HEK293 (cell line): Measurements from ENCODE around the gene CREB5.

ENCODE experiments used
- CTCF ChIA-PET: fragments of 350-600 bp; formaldehyde crosslinking; extraction: SDS; loops from one replicate; lab custom pipeline; 2021; ENCODE audit warnings: antibody characterized with exemption; lab: Yijun Ruan, JAX
- POLR2A ChIA-PET: fragments of 300-600 bp; formaldehyde crosslinking; extraction: SDS; loops from one replicate; lab custom pipeline; 2020; ENCODE audit warnings: antibody characterized with exemption, inconsistent platforms; lab: Yijun Ruan, JAX
- H3K27ac ChIP-seq: fragments of 200-500 bp; sonication (Bioruptor generic); 2 replicates; pipeline ENCODE4 v1.5.1; 2014; ENCODE audit warnings: low read depth, low read length, control low read depth, inconsistent platforms; ENCODE audit errors: extremely low read depth
- H3K36me3 ChIP-seq, 2 experiments: fragments of 200-500 bp in 1 of 2; sonication (Bioruptor generic) in 1 of 2; 1 replicate in 1 of 2; 2 replicates in 1 of 2; pipeline ENCODE4 v1.5.1; 2014 to 2017; ENCODE audit warnings: inconsistent platforms in 2 of 2, low read length in 2 of 2; ENCODE audit not compliant: control insufficient read depth in 2 of 2, insufficient read depth in 1 of 2
- H3K4me1 ChIP-seq: fragments of 200-500 bp; sonication (Bioruptor generic); 2 replicates; pipeline ENCODE4 v1.5.1; 2014; ENCODE audit warnings: mild to moderate bottlenecking, low read length, inconsistent platforms; ENCODE audit not compliant: control insufficient read depth, insufficient read depth
- H3K4me3 ChIP-seq: 2 replicates; pipeline ENCODE4 v1.5.1; 2011; ENCODE audit warnings: low read depth, mild to moderate bottlenecking, control low read depth, low read length, moderate library complexity
- H3K9me3 ChIP-seq: fragments of 200-500 bp; sonication (Bioruptor generic); 2 replicates; pipeline ENCODE4 v1.5.1; 2014; ENCODE audit warnings: low read depth, low read length, inconsistent platforms; ENCODE audit not compliant: control insufficient read depth, insufficient read depth
- ATF2 ChIP-seq: fragments of 450-650 bp; formaldehyde crosslinking; IDR thresholded peaks from 2 replicates; pipeline ENCODE4 v1.5.1; 2016; ENCODE audit warnings: missing biosample characterization, missing genetic modification characterization, low read depth
- BCL11B ChIP-seq: fragments of 450-650 bp; formaldehyde crosslinking; IDR thresholded peaks from 2 replicates; pipeline ENCODE4 v1.5.1; 2016; ENCODE audit warnings: low read depth, missing biosample characterization, missing genetic modification characterization
- HOXA7 ChIP-seq: sonication (generic); formaldehyde crosslinking; IDR thresholded peaks from 2 replicates; pipeline ENCODE4 v1.8.1; 2022; ENCODE audit warnings: missing genetic modification reagents, borderline replicate concordance
- INSM2 ChIP-seq: fragments of 450-650 bp; formaldehyde crosslinking; IDR thresholded peaks from 2 replicates; pipeline ENCODE4 v1.5.1; 2016; ENCODE audit warnings: missing biosample characterization, missing genetic modification characterization
- KLF9 ChIP-seq: fragments of 450-650 bp; formaldehyde crosslinking; IDR thresholded peaks from 2 replicates; pipeline ENCODE4 v1.5.1; 2016; ENCODE audit warnings: missing biosample characterization, missing genetic modification characterization, low read depth
- MZF1 ChIP-seq: fragments of 450-650 bp; formaldehyde crosslinking; IDR thresholded peaks from 2 replicates; pipeline ENCODE4 v1.5.1; 2017; ENCODE audit warnings: missing biosample characterization, missing genetic modification characterization, borderline replicate concordance
- REST ChIP-seq: fragments of 450-650 bp; formaldehyde crosslinking; IDR thresholded peaks from 2 replicates; pipeline ENCODE4 v1.5.1; 2016; ENCODE audit warnings: missing biosample characterization, missing genetic modification characterization
- YY1 ChIP-seq: fragments of 450-650 bp; formaldehyde crosslinking; IDR thresholded peaks from 2 replicates; pipeline ENCODE4 v1.5.1; 2018; ENCODE audit warnings: missing biosample characterization, missing genetic modification characterization
- ZBTB26 ChIP-seq: fragments of 450-650 bp; formaldehyde crosslinking; optimal IDR thresholded peaks from 2 replicates; pipeline ENCODE3; 2016; ENCODE audit warnings: missing biosample characterization, mild to moderate bottlenecking, missing genetic modification characterization
- ZIC2 ChIP-seq: fragments of 450-650 bp; formaldehyde crosslinking; IDR thresholded peaks from 2 replicates; pipeline ENCODE4 v1.5.1; 2016; ENCODE audit warnings: missing biosample characterization, missing genetic modification characterization
- ZNF10 ChIP-seq: fragments of 450-650 bp; formaldehyde crosslinking; IDR thresholded peaks from 2 replicates; pipeline ENCODE4 v1.5.1; 2017; ENCODE audit warnings: missing biosample characterization, missing genetic modification characterization
- ZNF146 ChIP-seq: fragments of 450-650 bp; formaldehyde crosslinking; IDR thresholded peaks from 2 replicates; pipeline ENCODE4 v1.5.1; 2016; ENCODE audit warnings: missing biosample characterization, missing genetic modification characterization
- ZNF175 ChIP-seq: fragments of 450-650 bp; formaldehyde crosslinking; IDR thresholded peaks from 2 replicates; pipeline ENCODE4 v1.5.1; 2016; ENCODE audit warnings: missing biosample characterization, missing genetic modification characterization
- ZNF239 ChIP-seq: fragments of 450-650 bp; formaldehyde crosslinking; IDR thresholded peaks from 2 replicates; pipeline ENCODE4 v1.5.1; 2016; ENCODE audit warnings: missing biosample characterization, missing genetic modification characterization
- ZNF248 ChIP-seq: fragments of 450-650 bp; formaldehyde crosslinking; IDR thresholded peaks from 2 replicates; pipeline ENCODE4 v1.5.1; 2017; ENCODE audit warnings: missing biosample characterization, missing genetic modification characterization
- ZNF341 ChIP-seq: fragments of 450-650 bp; formaldehyde crosslinking; IDR thresholded peaks from 2 replicates; pipeline ENCODE4; 2016; ENCODE audit warnings: low read depth, missing biosample characterization, missing genetic modification characterization
- ZNF37A ChIP-seq: fragments of 450-650 bp; IDR thresholded peaks from 2 replicates; pipeline ENCODE4 v1.5.1; 2018; ENCODE audit warnings: missing biosample characterization, missing genetic modification characterization
- ZNF398 ChIP-seq: fragments of 450-650 bp; formaldehyde crosslinking; IDR thresholded peaks from 2 replicates; pipeline ENCODE4 v1.5.1; 2017; ENCODE audit warnings: missing biosample characterization, missing genetic modification characterization
- ZNF423 ChIP-seq: fragments of 450-650 bp; formaldehyde crosslinking; IDR thresholded peaks from 2 replicates; pipeline ENCODE4 v1.5.1; 2016; ENCODE audit warnings: missing biosample characterization, missing genetic modification characterization
- ZNF501 ChIP-seq: fragments of 450-650 bp; formaldehyde crosslinking; IDR thresholded peaks from 2 replicates; pipeline ENCODE4 v1.5.1; 2016; ENCODE audit warnings: missing biosample characterization, missing genetic modification characterization
- ZNF560 ChIP-seq: fragments of 450-650 bp; formaldehyde crosslinking; IDR thresholded peaks from 2 replicates; pipeline ENCODE4 v1.5.1; 2017; ENCODE audit warnings: missing biosample characterization, missing genetic modification characterization, borderline replicate concordance
- ZNF692 ChIP-seq: fragments of 450-650 bp; formaldehyde crosslinking; IDR thresholded peaks from 2 replicates; pipeline ENCODE4 v1.5.1; 2016; ENCODE audit warnings: missing biosample characterization, missing genetic modification characterization
- ZNF747 ChIP-seq: fragments of 450-650 bp; formaldehyde crosslinking; IDR thresholded peaks from 2 replicates; pipeline ENCODE4 v1.5.1; 2016; ENCODE audit warnings: missing biosample characterization, missing genetic modification characterization
- ZNF768 ChIP-seq: fragments of 450-650 bp; formaldehyde crosslinking; IDR thresholded peaks from 2 replicates; pipeline ENCODE4 v1.5.1; 2018; ENCODE audit warnings: missing biosample characterization, mild to moderate bottlenecking, missing genetic modification characterization
- ZNF785 ChIP-seq: fragments of 450-650 bp; formaldehyde crosslinking; IDR thresholded peaks from 2 replicates; pipeline ENCODE4 v1.5.1; 2016; ENCODE audit warnings: missing biosample characterization, missing genetic modification characterization

Gene CREB5

GRCh38 chr7:28718055-28718481 lies 305.8 kb downstream of the CREB5 start:
- Histone ChIP-seq H3K9me3 (no peaks in the 10 kb centered on the region), H3K36me3 (peaks cover 0 to 4% of the 10 kb centered on the region in 2 experiments; a peak in 1 of 3 replicates), H3K4me1 (peaks cover 25% of the 10 kb centered on the region), H3K4me3 (no peak overlapping the region), H3K27ac (no peak overlapping the region)
- CTCF ChIA-PET = interaction anchor here (0.6 to 0.8 kb wide), 2 partner anchors 14 to 109 kb away, joined by 3 read pairs; no protein-coding TSS in a partner anchor
- POLR2A ChIA-PET = no interaction called here
- TF ChIP-seq ZNF341 (tag by site-specific recombination) (no peak), ZNF560 (tag by site-specific recombination) (no peak), REST (tag by site-specific recombination) (no peak), ZNF146 (tag by site-specific recombination) (no peak), ZNF501 (tag by site-specific recombination) (no peak), ZBTB26 (tag by site-specific recombination) (no peak), KLF9 (tag by site-specific recombination) (no peak), ZNF768 (no peak), ZNF785 (no peak)
- TF ChIP-seq, all 188 proteins: peak for 0

GRCh38 chr7:28718545-28718944 lies 306.2 kb downstream of the CREB5 start:
- ChIA-PET CTCF (no interaction called here), POLR2A (no interaction called here)
- Histone ChIP-seq H3K9me3 (no peaks in the 10 kb centered on the region), H3K27ac (no peak overlapping the region), H3K4me1 (peaks cover 25% of the 10 kb centered on the region), H3K36me3 (peaks cover 0 to 4% of the 10 kb centered on the region in 2 experiments; a peak in 1 of 3 replicates), H3K4me3 (no peak overlapping the region)
- TF ChIP-seq MZF1 (tag by site-specific recombination) = no peak
- no peak for TF ChIP-seq ZNF248 (tag by site-specific recombination)
- no peak for TF ChIP-seq ZNF398
- TF ChIP-seq ZNF501 (tag by site-specific recombination) = no peak
- TF ChIP-seq ZNF692 (tag by site-specific recombination) = no peak
- no peak for TF ChIP-seq HOXA7 (CRISPR knock-in tag)
- no peak for TF ChIP-seq ATF2 (tag by site-specific recombination)
- TF ChIP-seq BCL11B (tag by site-specific recombination) = no peak
- TF ChIP-seq ZNF423 (tag by site-specific recombination) = no peak
- TF ChIP-seq ZNF10 = no peak
- no peak for TF ChIP-seq ZNF37A (tag by site-specific recombination)
- TF ChIP-seq ZNF175 (tag by site-specific recombination) = no peak
- no peak for TF ChIP-seq INSM2
- no peak for TF ChIP-seq YY1
- no peak for TF ChIP-seq ZNF747 (tag by site-specific recombination)
- no peak for TF ChIP-seq ZNF239 (tag by site-specific recombination)
- TF ChIP-seq ZNF560 (tag by site-specific recombination) = no peak
- no peak for TF ChIP-seq ZIC2 (tag by site-specific recombination)
